GM12878 (cell line): ENCODE data around the gene DOCK1. TPM values are rescaled to one million over a fixed set of nuclear protein-coding genes. Genes with fewer than 3 reads are reported as not detected.

Source experiments
- ATAC-seq: fragments of 200-7000 bp; cut with Tn5 transposase; 3 replicates; pipeline ENCODE4 v1.9.1; 2020; ENCODE audit warnings: mild to moderate bottlenecking, moderate library complexity
- BruUV-seq: library from RNA; stranded (reverse); fragments of 400-500 nt; replicated peaks from 2 replicates; lab custom pipeline; 2021; lab: Mats Ljungman, UMichigan
- CTCF ChIA-PET: fragments of 300-600 bp; sonication (Branson Sonifier 250); formaldehyde crosslinking; extraction: SDS; loops from one replicate; lab custom pipeline; 2021; ENCODE audit warnings: inconsistent platforms; lab: Yijun Ruan, JAX
- POLR2A ChIA-PET: fragments of 350-600 bp; formaldehyde crosslinking; extraction: SDS; loops from one replicate; lab custom pipeline; 2021; ENCODE audit warnings: inconsistent platforms; lab: Charles Lee
- RAD21 ChIA-PET: fragments of 300-600 bp; sonication (Branson Sonifier 250); formaldehyde crosslinking; loops from one replicate; lab custom pipeline; 2023; ENCODE audit warnings: antibody characterized with exemption; ENCODE audit not compliant: unreplicated experiment; lab: Charles Lee
- SMC1A ChIA-PET: fragments of 300-600 bp; sonication (Branson Sonifier 250); formaldehyde crosslinking; loops from one replicate; lab custom pipeline; 2023; ENCODE audit not compliant: unreplicated experiment, uncharacterized antibody; lab: Charles Lee
- DNase-seq: peaks from one replicate; pipeline ENCODE4 v3.0.0-alpha.2; 2011; ENCODE audit warnings: low read depth, low spot score
- FAIRE-seq: peaks from 3 replicates; lab custom pipeline; 2011; peaks lifted over from hg19 to GRCh38; lab: Jason Lieb, UNC
- H2AFZ ChIP-seq: 2 replicates; pipeline ENCODE4 v1.6.0; 2011; ENCODE audit warnings: low read depth, low read length, control low read depth; ENCODE audit not compliant: control insufficient read depth
- H3K27ac ChIP-seq: 2 replicates; pipeline ENCODE4 v1.5.1; 2011; ENCODE audit warnings: control low read depth; ENCODE audit not compliant: control insufficient read depth, insufficient read depth
- H3K27me3 ChIP-seq, 2 experiments: replicated peaks in 1 of 2; 2 replicates each; pipeline versions ENCODE4 v1.6.0 to v1.6.1; 2011; ENCODE audit warnings: low read length in 1 of 2; ENCODE audit not compliant: control insufficient read depth in 2 of 2, insufficient read depth in 2 of 2
- H3K36me3 ChIP-seq, 2 experiments: 2 replicates each; pipeline ENCODE4 v1.5.1; 2011; ENCODE audit warnings: low read length in 1 of 2; ENCODE audit not compliant: control insufficient read depth in 2 of 2, insufficient read depth in 2 of 2
- H3K4me1 ChIP-seq: 2 replicates; pipeline ENCODE4 v1.6.1; 2011; ENCODE audit warnings: mild to moderate bottlenecking, low read length, moderate library complexity, mixed read lengths; ENCODE audit not compliant: control insufficient read depth, insufficient read depth
- H3K4me2 ChIP-seq: 2 replicates; pipeline ENCODE4 v1.6.0; 2011; ENCODE audit warnings: control low read depth; ENCODE audit not compliant: control insufficient read depth, insufficient read depth
- H3K4me3 ChIP-seq: fragments of 200-600 bp; sonication (generic); 2 replicates; pipeline ENCODE4 v1.5.1; 2016
- H3K79me2 ChIP-seq: 2 replicates; pipeline ENCODE4 v1.6.0; 2011; ENCODE audit warnings: low read length; ENCODE audit not compliant: control insufficient read depth, insufficient read depth
- H3K9ac ChIP-seq: 2 replicates; pipeline ENCODE4 v1.8.0; 2011; ENCODE audit warnings: low read length, control low read depth, mixed read lengths; ENCODE audit not compliant: control insufficient read depth, insufficient read depth
- H3K9me3 ChIP-seq: replicated peaks from 3 replicates; pipeline ENCODE4 v1.5.1; 2011; ENCODE audit warnings: mild to moderate bottlenecking, low read length; ENCODE audit not compliant: control insufficient read depth, insufficient read depth
- H4K20me1 ChIP-seq: 2 replicates; pipeline ENCODE4 v1.6.0; 2011; ENCODE audit not compliant: control insufficient read depth, insufficient read depth
- BCL11A ChIP-seq: IDR thresholded peaks from 2 replicates; pipeline ENCODE4 v1.6.1; 2011; ENCODE audit warnings: low read depth, low read length
- BCLAF1 ChIP-seq: fragments of 450-650 bp; IDR thresholded peaks from 2 replicates; pipeline ENCODE4 v1.6.1; 2017; ENCODE audit warnings: antibody characterized with exemption, mild to moderate bottlenecking, moderate library complexity
- EGR1 ChIP-seq, 2 experiments: IDR thresholded peaks; 1 replicate in 1 of 2; 2 replicates in 1 of 2; pipeline ENCODE4 v1.6.1; 2011 to 2012; ENCODE audit warnings: low read depth in 2 of 2, low read length in 2 of 2, borderline replicate concordance in 1 of 2, mild to moderate bottlenecking in 1 of 2, moderate library complexity in 1 of 2
- EZH2 ChIP-seq: IDR thresholded peaks from 2 replicates; pipeline ENCODE4 v1.6.1; 2012; ENCODE audit warnings: low read depth, mild to moderate bottlenecking, control low read depth, inconsistent platforms, low read length, borderline replicate concordance; ENCODE audit not compliant: control insufficient read depth
- HCFC1 ChIP-seq: fragments of 150-350 bp; IDR thresholded peaks from 2 replicates; pipeline ENCODE4 v1.6.1; 2014; ENCODE audit warnings: low read length
- HDGF ChIP-seq: fragments of 450-650 bp; IDR thresholded peaks from 2 replicates; pipeline ENCODE4 v1.6.1; 2016; ENCODE audit warnings: antibody characterized with exemption
- SIN3A ChIP-seq: IDR thresholded peaks from 2 replicates; pipeline ENCODE4 v1.6.1; 2012; ENCODE audit warnings: low read depth, low read length, improper control_type of control experiment
- SMARCA5 ChIP-seq: fragments of 450-650 bp; IDR thresholded peaks from 2 replicates; pipeline ENCODE4 v1.6.1; 2017; ENCODE audit warnings: mild to moderate bottlenecking
- STAT3 ChIP-seq: IDR thresholded peaks from 2 replicates; pipeline ENCODE4 v1.6.1; 2011; ENCODE audit warnings: low read depth, low read length, improper control_type of control experiment
- SUPT20H ChIP-seq: IDR thresholded peaks from 2 replicates; pipeline ENCODE4 v1.6.1; 2011; ENCODE audit warnings: low read depth, mild to moderate bottlenecking, low read length, moderate library complexity, borderline replicate concordance; ENCODE audit not compliant: control insufficient read depth
- TAF1 ChIP-seq: IDR thresholded peaks from 2 replicates; pipeline ENCODE4 v1.6.1; 2011; ENCODE audit warnings: mild to moderate bottlenecking, low read depth, low read length, borderline replicate concordance
- USF2 ChIP-seq: IDR thresholded peaks from 2 replicates; pipeline ENCODE4 v1.6.1; 2011; ENCODE audit warnings: low read depth, low read length, improper control_type of control experiment, borderline replicate concordance
- YBX1 ChIP-seq: fragments of 450-650 bp; IDR thresholded peaks from 2 replicates; pipeline ENCODE4 v1.6.1; 2016; ENCODE audit warnings: antibody characterized with exemption
- ZNF207 ChIP-seq: fragments of 450-650 bp; IDR thresholded peaks from 2 replicates; pipeline ENCODE4 v1.6.1; 2014; ENCODE audit warnings: antibody characterized with exemption, mild to moderate bottlenecking, borderline replicate concordance
- ZNF384 ChIP-seq: IDR thresholded peaks from 2 replicates; pipeline ENCODE4 v1.6.1; 2012; ENCODE audit warnings: low read depth, mild to moderate bottlenecking, low read length, improper control_type of control experiment, borderline replicate concordance
- WGBS: methylation state at CpG from one replicate; pipeline ENCODE4 v1.1.6; 2016; ENCODE audit warnings: low lambda C conversion rate; ENCODE audit not compliant: insufficient replicate concordance, insufficient coverage; ENCODE audit errors: missing lambda C conversion rate; 5-methylcytosine and 5-hydroxymethylcytosine counted together
- in situ Hi-C: fragments of 300-500 bp; cut with MboI; formaldehyde crosslinking; loops from 9 replicates; pipeline ENCODE4 v1.14.3; 2018; ENCODE audit warnings: mixed read lengths
- intact Hi-C: fragments of 100-400 bp; cut with micrococcal nuclease; formaldehyde crosslinking; loops from one replicate; pipeline ENCODE4 v1.14.2; 2022; ENCODE audit not compliant: unreplicated experiment
- polyA plus RNA-seq, 11 experiments: library from polyadenylated mRNA; depleted of rRNA in 4 of 11; unstranded in 6 of 11; stranded (reverse) in 5 of 11; fragments of >200 nt; fragmentation: Nextera tagmentation in 4 of 11; fragmentation: Illumina TruSeq in 1 of 11; extraction: Ambion mirVana in 4 of 11; extraction: Trizol in 1 of 11; gene quantifications; 1 replicate in 1 of 11; 2 replicates in 10 of 11; pipeline versions ENCODE4 v1.2.1 to v1.2.3, GENCODE V29; 2011 to 2016; ENCODE audit warnings: inconsistent platforms in 2 of 11, missing spikeins in 2 of 11, low read depth in 1 of 11
- total RNA-seq, 4 experiments: library from RNA; depleted of rRNA in 3 of 4; stranded (reverse); fragments of >200 nt in 3 of 4; fragmentation: Illumina TruSeq in 1 of 4; extraction: Trizol in 1 of 4; gene quantifications; 2 replicates each; pipeline versions ENCODE4 v1.2.1 to v1.2.3, GENCODE V29; 2013 to 2021

DOCK1 gene
- total and polyA plus RNA-seq, 10 of the 15 experiments (the other 5 are each of a cell fraction or from before 2014, with no cell fraction given) = 0.05 to 0.18 TPM; not detected in 8

DNA sequence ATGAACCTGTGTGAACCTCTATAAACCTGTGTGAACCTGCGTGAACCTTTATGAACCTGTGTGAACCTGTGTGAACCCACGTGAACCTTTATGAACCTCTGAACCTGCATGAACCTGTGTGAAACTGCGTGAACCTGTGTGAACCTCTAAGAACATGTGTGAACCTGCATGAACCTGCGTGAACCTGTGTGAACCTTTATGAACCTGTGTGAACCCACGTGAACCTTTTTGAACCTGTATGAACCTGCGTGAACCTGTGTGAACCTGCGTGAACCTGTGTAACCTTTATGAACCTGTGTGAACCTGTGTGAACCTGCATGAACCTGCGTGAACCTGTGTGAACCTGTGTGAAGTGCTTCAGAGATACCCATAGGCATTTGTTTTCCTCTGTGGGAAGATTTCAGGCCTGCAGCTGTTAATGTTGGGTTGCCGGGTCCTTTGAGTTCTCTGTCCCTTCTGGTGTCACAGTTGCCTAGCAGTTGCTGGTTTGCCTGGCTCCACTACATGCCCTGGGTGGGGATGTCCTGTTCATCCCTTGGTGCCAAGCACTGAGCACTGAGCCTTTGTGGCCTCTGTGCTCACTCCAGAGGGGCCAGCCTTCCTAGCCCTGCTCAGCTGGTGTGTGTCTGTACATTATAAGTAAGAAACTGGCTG is 97.9 kb downstream of the DOCK1 start:
- no peak for TF ChIP-seq SIN3A
- TF ChIP-seq HDGF = no peak
- no peak for TF ChIP-seq EZH2
- no peak for TF ChIP-seq EGR1 (IDR thresholded peaks at IDR 0.05; ENCODE audit: borderline replicate concordance in 1 of 2, low read depth in 2 of 2, low read length in 2 of 2)
- Histone ChIP-seq H3K36me3 (no peaks in the 10 kb centered on the region), H3K9ac (no peak overlapping the region), H3K9me3 (no peaks in the 10 kb centered on the region; the same call in 2 of the 3 replicates), H3K4me2 (no peak overlapping the region), H3K4me3 (no peak overlapping the region), H4K20me1 (no peaks in the 10 kb centered on the region), H3K79me2 (no peaks in the 10 kb centered on the region), H2AFZ (no peak overlapping the region), H3K4me1 (no peaks in the 10 kb centered on the region), H3K27ac (no peak overlapping the region), H3K27me3 (no peaks in the 10 kb centered on the region)
- SMC1A ChIA-PET = no interaction called here
- 13% methylated on average over 9 of the region's 9 CpGs for WGBS
- intact Hi-C loops (no loop called here), in situ Hi-C loops (no loop called here)
- BruUV-seq = no TSS peak
- ATAC-seq = no peak
- RAD21 ChIA-PET = no interaction called here
- no peak for FAIRE-seq
- no peak for DNase-seq
- CTCF ChIA-PET = no interaction called here
- POLR2A ChIA-PET = no interaction called here

- intact Hi-C loops (no loop called here), in situ Hi-C loops (no loop called here)
- Histone ChIP-seq H3K4me2 (no peak overlapping the region), H3K79me2 (no peaks in the 10 kb centered on the region), H3K4me1 (no peaks in the 10 kb centered on the region), H4K20me1 (no peaks in the 10 kb centered on the region), H3K9ac (no peak overlapping the region), H3K36me3 (no peaks in the 10 kb centered on the region), H2AFZ (no peak overlapping the region), H3K27me3 (no peaks in the 10 kb centered on the region), H3K4me3 (no peak overlapping the region), H3K9me3 (no peaks in the 10 kb centered on the region; the same call in 2 of the 3 replicates), H3K27ac (no peak overlapping the region)
- CTCF ChIA-PET = no interaction called here
- ATAC-seq (no peak), FAIRE-seq (no peak), DNase-seq (no peak)
- no TSS peak for BruUV-seq
- POLR2A ChIA-PET = no interaction called here
- WGBS = 67% methylated on average over 11 of the region's 11 CpGs
- RAD21 ChIA-PET = no interaction called here
- SMC1A ChIA-PET = no interaction called here
- TF ChIP-seq ZNF384 (no peak), ZNF207 (no peak), SUPT20H (no peak), STAT3 (no peak), TAF1 (no peak), YBX1 (no peak), HCFC1 (no peak), USF2 (no peak), BCL11A (no peak), SMARCA5 (no peak), BCLAF1 (no peak)
These were observed 101.2 kb downstream of the DOCK1 start for GRCh38 chr10:127006453-127006852.
